Activated CD4-positive, alpha-beta T cell treated with anti-CD3 and anti-CD28 coated beads for 24 hours (primary cell): ENCODE results near the gene ABLIM2.

ENCODE experiments used
- DNase-seq, 2 donors: peaks; one replicate each; pipeline ENCODE4 v3.0.0-alpha.2; 2020; ENCODE audit warnings: low read depth in 2 of 2

ABLIM2 gene

GRCh38 chr4:7981738-7982394 is 176.7 kb downstream of the ABLIM2 start:
- no peak for DNase-seq

- DNase-seq, result no peak
Measured at GRCh38 chr4:7980036-7980435, 178.6 kb downstream of the ABLIM2 start.

GRCh38 chr4:7979652-7979968 is 179.0 kb downstream of the ABLIM2 start:
- no peak for DNase-seq

GRCh38 chr4:7978907-7979651 is 179.5 kb downstream of the ABLIM2 start:
- no peak for DNase-seq

- DNase-seq, result no peak
Measured at GRCh38 chr4:7978489-7978888, 180.1 kb downstream of the ABLIM2 start.

- DNase-seq, result no peak
Measured at GRCh38 chr4:7976634-7977033, 182.0 kb downstream of the ABLIM2 start.

GRCh38 chr4:7976025-7976424 is 182.6 kb downstream of the ABLIM2 start:
- no peak for DNase-seq

- DNase-seq, result no peak
Measured at GRCh38 chr4:7974425-7974824, 184.2 kb downstream of the ABLIM2 start.

- no peak for DNase-seq
Measured at GRCh38 chr4:7973545-7973981, 185.1 kb downstream of the ABLIM2 start.

GRCh38 chr4:7971881-7972500 is 186.6 kb downstream of the ABLIM2 start:
- no peak for DNase-seq

GRCh38 chr4:7971159-7971631 is 187.4 kb downstream of the ABLIM2 start:
- no peak for DNase-seq

- no peak for DNase-seq
Measured at GRCh38 chr4:7970361-7970946, 188.2 kb downstream of the ABLIM2 start.

- DNase-seq, result no peak
Measured at GRCh38 chr4:7968262-7968896, 190.2 kb downstream of the ABLIM2 start.

- DNase-seq, result no peak
Measured at GRCh38 chr4:7967501-7968261, 190.9 kb downstream of the ABLIM2 start.

GRCh38 chr4:7967063-7967440 is 191.6 kb downstream of the ABLIM2 start:
- no peak for DNase-seq

- DNase-seq, result no peak
Measured at GRCh38 chr4:7966281-7967062, 192.1 kb downstream of the ABLIM2 start.

GRCh38 chr4:7964890-7965662 is 193.5 kb downstream of the ABLIM2 start:
- DNase-seq, result no peak

- no peak for DNase-seq
Measured at GRCh38 chr4:7964459-7964858, 194.2 kb downstream of the ABLIM2 start.

- no peak for DNase-seq
Measured at GRCh38 chr4:7963691-7964090, 194.9 kb downstream of the ABLIM2 start.
